Upper lobe of left lung (tissue), 4 donors: Measurements from ENCODE around the gene CPAMD8.

Experiments
- CTCF ChIP-seq, 6 experiments: fragments of 450-650 bp in 4 of 6; fragments of 200-600 bp in 2 of 6; sonication (generic) in 2 of 6; IDR thresholded peaks; one replicate each; pipeline ENCODE4 v1.5.1; 2016 to 2019; ENCODE audit warnings: antibody characterized with exemption in 6 of 6
- POLR2A ChIP-seq, 4 donors: fragments of 450-650 bp; IDR thresholded peaks; one replicate each; pipeline ENCODE4 v1.5.1; 2016 to 2017; ENCODE audit warnings: antibody characterized with exemption in 4 of 4, mild to moderate bottlenecking in 2 of 4

GRCh38 chr19:16846901-16847300 is 179.7 kb downstream of the CPAMD8 start:
- no peak for TF ChIP-seq CTCF (IDR thresholded peaks at IDR 0.05)
- TF ChIP-seq POLR2A (IDR thresholded peaks at IDR 0.05): no peak
